CD4-positive, alpha-beta memory T cell (primary cell): Measurements from ENCODE around the gene AMZ1. TPM values are rescaled to one million over a fixed set of nuclear protein-coding genes. Genes with fewer than 3 reads are reported as not detected.
"Not testable (repeated sequence)": the region's sequence is repeated elsewhere in the genome, so short reads cannot be mapped to it uniquely, and the experiment has no call there.

Experiments
- CTCF ChIA-PET: fragments of 350-600 bp; sonication (Branson Sonifier 250); formaldehyde crosslinking; loops from one replicate; lab custom pipeline; 2021; ENCODE audit warnings: inconsistent platforms; ENCODE audit not compliant: partially characterized antibody; lab: Charles Lee
- POLR2A ChIA-PET: fragments of 350-600 bp; sonication (Branson Sonifier 250); formaldehyde crosslinking; loops from one replicate; lab custom pipeline; 2021; ENCODE audit not compliant: partially characterized antibody; lab: Charles Lee
- DNase-seq, 5 donors: peaks; one replicate each; pipeline versions ENCODE4 v3.0.0 to v3.0.0-alpha.2; 2020 to 2022; ENCODE audit warnings: mixed read lengths in 1 of 5
- H3K27ac ChIP-seq: one replicate; pipeline ENCODE4 v1.7.0; 2013; ENCODE audit warnings: low read depth, low read length
- H3K27me3 ChIP-seq: 2 replicates; pipeline ENCODE4 v1.7.0; 2013; ENCODE audit warnings: mild to moderate bottlenecking, low read length, moderate library complexity; ENCODE audit not compliant: insufficient read depth
- H3K36me3 ChIP-seq: 2 replicates; pipeline ENCODE4 v1.7.0; 2013; ENCODE audit warnings: mild to moderate bottlenecking, low read length, moderate library complexity; ENCODE audit not compliant: insufficient read depth
- H3K4me1 ChIP-seq: 2 replicates; pipeline ENCODE4 v1.7.0; 2013; ENCODE audit warnings: mild to moderate bottlenecking, low read length, moderate library complexity; ENCODE audit not compliant: insufficient read depth
- H3K4me3 ChIP-seq, 2 donors: one replicate each; pipeline ENCODE4 v1.7.0; 2013; ENCODE audit warnings: low read length in 2 of 2, mild to moderate bottlenecking in 1 of 2
- H3K9me3 ChIP-seq, 2 donors: one replicate each; pipeline ENCODE4 v1.7.0; 2013; ENCODE audit warnings: low read length in 2 of 2, control low read depth in 1 of 2; ENCODE audit not compliant: control insufficient read depth in 1 of 2
- H3K27ac Mint-ChIP-seq, 7 donors: one replicate each; pipeline ENCODE4 v1.8.0; 2020 to 2021; ENCODE audit warnings: mixed read lengths in 7 of 7, mild to moderate bottlenecking in 6 of 7, inconsistent platforms in 3 of 7, moderate library complexity in 3 of 7
- H3K27me3 Mint-ChIP-seq, 2 donors: one replicate each; pipeline ENCODE4 v1.8.0; 2020 to 2021; ENCODE audit warnings: mixed read lengths in 2 of 2
- H3K36me3 Mint-ChIP-seq, 2 donors: one replicate each; pipeline ENCODE4 v1.8.0; 2020 to 2021; ENCODE audit warnings: mixed read lengths in 2 of 2, inconsistent platforms in 1 of 2, mild to moderate bottlenecking in 1 of 2
- H3K4me1 Mint-ChIP-seq, 4 donors: one replicate each; pipeline ENCODE4 v1.8.0; 2020 to 2021; ENCODE audit warnings: mixed read lengths in 4 of 4, mild to moderate bottlenecking in 1 of 4
- H3K4me3 Mint-ChIP-seq, 8 donors: one replicate each; pipeline ENCODE4 v1.8.0; 2020 to 2021; ENCODE audit warnings: mixed read lengths in 8 of 8, mild to moderate bottlenecking in 7 of 8, moderate library complexity in 6 of 8, inconsistent platforms in 3 of 8
- H3K9me3 Mint-ChIP-seq, 8 donors: one replicate each; pipeline ENCODE4 v1.8.0; 2020 to 2021; ENCODE audit warnings: mixed read lengths in 8 of 8, mild to moderate bottlenecking in 5 of 8, inconsistent platforms in 3 of 8, moderate library complexity in 1 of 8
- intact Hi-C: fragments of 100-400 bp; cut with micrococcal nuclease; formaldehyde crosslinking; loops from one replicate; pipeline ENCODE4 v1.15.1; 2023
- polyA plus RNA-seq, 2 donors: library from polyadenylated mRNA; unstranded; fragments of 300-500 nt; fragmentation: Illumina TruSeq; gene quantifications; one replicate each; pipeline ENCODE4 v1.2.3, GENCODE V29; 2021
- total RNA-seq, 2 experiments: library from RNA; stranded (reverse); gene quantifications; one replicate each; pipeline ENCODE4 v1.2.3, GENCODE V29; 2021

AMZ1 gene
- total and polyA plus RNA-seq, 4 experiments from 2014 or later, result 0.15 to 2.0 (median 1.6) TPM; not detected in 1

DNA sequence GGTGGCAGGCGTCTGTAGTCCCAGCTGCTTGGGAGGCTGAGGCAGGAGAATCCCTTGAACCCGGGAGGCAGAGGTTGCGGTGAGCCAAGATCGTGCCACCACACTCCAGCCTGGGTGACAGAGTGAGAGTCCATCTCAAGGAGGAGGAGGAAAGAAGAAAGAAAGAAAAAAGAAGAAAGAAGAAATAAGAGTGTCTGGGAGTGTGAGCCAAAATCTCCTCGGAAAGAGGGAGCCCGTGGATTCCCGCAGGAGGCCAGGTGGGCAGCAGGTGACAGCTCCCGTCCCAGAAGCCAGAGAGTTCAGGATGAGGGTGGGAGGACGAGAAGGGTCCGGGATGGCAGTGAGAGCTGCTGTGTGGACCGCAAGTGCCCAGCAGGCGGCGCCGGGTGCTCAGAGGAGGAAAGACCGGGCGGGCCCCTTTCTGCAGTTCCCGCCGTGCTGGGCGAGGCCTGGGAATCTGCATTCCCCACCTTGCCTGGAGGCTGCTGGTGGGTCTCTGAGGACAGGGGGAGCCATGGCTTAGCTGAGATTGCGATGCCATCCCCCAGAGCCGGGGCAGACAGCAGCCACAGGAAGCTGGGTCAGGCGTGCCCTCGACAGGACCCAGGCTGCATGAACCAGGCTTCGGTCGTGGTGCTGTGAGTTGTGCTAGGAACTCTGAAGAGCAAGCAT lies 17.1 kb upstream of the AMZ1 start:
- H3K9me3 Mint-ChIP-seq, result no peaks in the 10 kb centered on the region
- Histone ChIP-seq H3K4me3 (no peak overlapping the region), H3K27ac (no peak overlapping the region), H3K36me3 (no peaks in the 10 kb centered on the region), H3K4me1 (peaks cover 7% of the 10 kb centered on the region), H3K9me3 (no peaks in the 10 kb centered on the region), H3K27me3 (no peaks in the 10 kb centered on the region)
- peaks cover 8 to 11% of the 10 kb centered on the region in 2 donors for H3K27me3 Mint-ChIP-seq
- H3K27ac Mint-ChIP-seq, result peak overlapping the region in 2 of 7 donors; percentile 29 to 53
- ChIA-PET POLR2A (interaction anchor here (1.0 to 2.8 kb wide), 3 partner anchors 39 to 49 kb away, joined by 3 to 26 read pairs (median 4); no protein-coding TSS in a partner anchor), CTCF (interaction anchor here (0.8 to 12.1 kb wide), 14 partner anchors 10 to 530 kb away, joined by 3 to 220 read pairs (median 4); no protein-coding TSS in a partner anchor)
- peaks cover 0 to 12% (median 4%) of the 10 kb centered on the region in 4 donors for H3K4me1 Mint-ChIP-seq
- H3K4me3 Mint-ChIP-seq, result peak overlapping the region in 3 of 8 donors; percentile 33 to 56 (median 43)
- peak; percentile 53 to 62 (median 56) for DNase-seq
- H3K36me3 Mint-ChIP-seq, result no peaks in the 10 kb centered on the region
- intact Hi-C loops, result loop anchor here (1.0 kb wide), 1 partner anchor 38 kb away; no protein-coding TSS in a partner anchor

DNA sequence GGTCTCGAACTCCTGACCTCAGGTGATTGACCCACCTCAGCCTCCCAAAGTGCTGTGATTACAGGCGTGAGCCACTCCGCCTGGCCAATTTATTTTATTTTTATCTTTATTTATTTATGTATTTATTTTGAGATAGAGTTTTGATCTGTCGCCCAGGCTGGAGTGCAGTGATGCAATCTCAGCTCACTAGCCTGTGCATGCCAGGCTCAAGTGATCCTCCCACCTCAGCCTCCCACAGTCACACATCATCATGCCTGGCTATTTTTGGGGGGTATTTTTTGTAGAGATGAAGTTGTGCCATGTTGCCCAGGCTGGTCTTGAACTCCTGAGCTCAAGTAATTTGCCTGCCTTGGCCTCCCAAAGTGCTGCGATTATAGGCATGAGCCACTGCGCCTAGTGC lies 14.8 kb upstream of the AMZ1 start:
- peaks cover 0 to 12% (median 4%) of the 10 kb centered on the region in 4 donors for H3K4me1 Mint-ChIP-seq
- H3K4me3 Mint-ChIP-seq, H3K27ac Mint-ChIP-seq, intact Hi-C loops, H3K9me3 Mint-ChIP-seq, H3K4me3 ChIP-seq, DNase-seq, H3K9me3 ChIP-seq, H3K36me3 Mint-ChIP-seq, H3K27me3 ChIP-seq, H3K4me1 ChIP-seq, POLR2A ChIA-PET, H3K27me3 Mint-ChIP-seq, H3K27ac ChIP-seq, H3K36me3 ChIP-seq: not testable (repeated sequence)
- CTCF ChIA-PET, result interaction anchor here (1.1 to 12.1 kb wide), 3 partner anchors 13 to 192 kb away, joined by 3 to 220 read pairs (median 3); no protein-coding TSS in a partner anchor

- Histone ChIP-seq H3K27me3 (no peaks in the 10 kb centered on the region), H3K4me1 (peaks cover 7% of the 10 kb centered on the region), H3K36me3 (no peaks in the 10 kb centered on the region), H3K9me3 (no peaks in the 10 kb centered on the region), H3K27ac (no peak overlapping the region), H3K4me3 (no peak overlapping the region)
- H3K27ac Mint-ChIP-seq, result peak overlapping the region in 1 of 7 donors; percentile 51
- H3K4me3 Mint-ChIP-seq, result no peak overlapping the region
- POLR2A ChIA-PET, result no interaction called here
- no peaks in the 10 kb centered on the region for H3K9me3 Mint-ChIP-seq
- H3K4me1 Mint-ChIP-seq, result peaks cover 0 to 12% (median 4%) of the 10 kb centered on the region in 4 donors
- H3K27me3 Mint-ChIP-seq, result peaks cover 0 to 1% of the 10 kb centered on the region in 2 donors
- CTCF ChIA-PET, result interaction anchor here (0.7 to 12.1 kb wide), 4 partner anchors 8 to 191 kb away, joined by 3 to 220 read pairs (median 3); no protein-coding TSS in a partner anchor
- intact Hi-C loops, result no loop called here
- H3K36me3 Mint-ChIP-seq, result no peaks in the 10 kb centered on the region
- DNase-seq, result no peak
Measured at GRCh38 chr7:2673934-2674333, 14.1 kb upstream of the AMZ1 start.

GRCh38 chr7:2675256-2675764 lies 12.7 kb upstream of the AMZ1 start:
- H3K4me3 Mint-ChIP-seq, result no peak overlapping the region
- no peaks in the 10 kb centered on the region for H3K27me3 Mint-ChIP-seq
- intact Hi-C loops, result no loop called here
- peaks cover 0 to 7% (median 4%) of the 10 kb centered on the region in 4 donors for H3K4me1 Mint-ChIP-seq
- Histone ChIP-seq H3K36me3 (no peaks in the 10 kb centered on the region), H3K4me1 (peaks cover 7% of the 10 kb centered on the region), H3K27me3 (no peaks in the 10 kb centered on the region), H3K27ac (no peak overlapping the region), H3K4me3 (no peak overlapping the region), H3K9me3 (no peaks in the 10 kb centered on the region)
- ChIA-PET CTCF (interaction anchor here (1.3 to 12.1 kb wide), 2 partner anchors 38 to 223 kb away, joined by 3 to 220 read pairs; no protein-coding TSS in a partner anchor), POLR2A (no interaction called here)
- H3K36me3 Mint-ChIP-seq, result no peaks in the 10 kb centered on the region
- DNase-seq, result no peak
- no peak overlapping the region for H3K27ac Mint-ChIP-seq
- H3K9me3 Mint-ChIP-seq, result no peaks in the 10 kb centered on the region

GRCh38 chr7:2676576-2676975 lies 11.4 kb upstream of the AMZ1 start:
- H3K27me3 ChIP-seq, H3K27me3 Mint-ChIP-seq, H3K9me3 ChIP-seq, H3K4me1 Mint-ChIP-seq, DNase-seq, POLR2A ChIA-PET, H3K36me3 Mint-ChIP-seq, H3K9me3 Mint-ChIP-seq, H3K4me3 ChIP-seq, H3K36me3 ChIP-seq, H3K27ac Mint-ChIP-seq, H3K4me3 Mint-ChIP-seq, intact Hi-C loops, H3K4me1 ChIP-seq, CTCF ChIA-PET, H3K27ac ChIP-seq: not testable (repeated sequence)

DNA sequence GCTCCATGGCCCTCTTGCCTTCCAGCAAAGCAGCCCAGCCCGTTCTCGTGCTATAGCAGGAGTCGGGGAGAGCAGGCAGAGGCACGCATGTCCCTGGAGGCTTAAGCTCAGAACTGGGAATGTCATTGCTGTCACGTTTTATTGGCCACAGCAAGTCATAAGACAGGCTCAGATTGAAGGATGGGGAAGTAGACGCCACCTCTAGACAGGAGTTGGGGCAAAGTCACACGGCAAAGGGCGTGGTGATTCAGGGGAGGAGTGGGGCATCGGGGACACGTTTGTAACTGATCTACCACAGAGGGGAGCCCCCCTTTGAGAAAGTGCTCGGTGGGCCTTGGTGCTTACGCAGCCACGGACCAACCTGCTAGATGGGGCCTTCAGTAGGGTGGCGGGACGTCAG lies 9.5 kb upstream of the AMZ1 start:
- H3K4me1 Mint-ChIP-seq, CTCF ChIA-PET, POLR2A ChIA-PET, H3K27me3 ChIP-seq, H3K9me3 Mint-ChIP-seq, H3K27ac ChIP-seq, H3K27ac Mint-ChIP-seq, H3K4me3 Mint-ChIP-seq, H3K36me3 ChIP-seq, H3K9me3 ChIP-seq, H3K36me3 Mint-ChIP-seq, H3K4me1 ChIP-seq, H3K27me3 Mint-ChIP-seq, DNase-seq, intact Hi-C loops, H3K4me3 ChIP-seq: not testable (repeated sequence)
